Uterus (tissue), 2 donors: Measurements from ENCODE around the gene MEGF10.

Source experiments
- CTCF ChIP-seq, 4 experiments: fragments of 200-600 bp in 2 of 4; fragments of 450-650 bp in 2 of 4; sonication (generic) in 2 of 4; IDR thresholded peaks; one replicate each; pipeline ENCODE4 v1.5.1; 2016 to 2019; ENCODE audit warnings: antibody characterized with exemption in 4 of 4, mild to moderate bottlenecking in 2 of 4, moderate library complexity in 1 of 4
- POLR2A ChIP-seq, 2 donors: fragments of 450-650 bp; IDR thresholded peaks; one replicate each; pipeline ENCODE4 v1.6.1; 2016; ENCODE audit warnings: antibody characterized with exemption in 2 of 2, mild to moderate bottlenecking in 1 of 2, moderate library complexity in 1 of 2

- TF ChIP-seq CTCF (IDR thresholded peaks at IDR 0.05) (no peak), POLR2A (IDR thresholded peaks at IDR 0.05) (no peak)
Observed at GRCh38 chr5:127370631-127371030, 80.0 kb downstream of the MEGF10 start.
